Stomach (tissue), 4 donors: Measurements from ENCODE around the gene FOXS1.

Experiments used
- EP300 ChIP-seq: sonication (generic); formaldehyde crosslinking; IDR thresholded peaks from one replicate; pipeline ENCODE4 v1.6.1; 2017; ENCODE audit warnings: antibody characterized with exemption
- POLR2A ChIP-seq, 4 donors: fragments of 450-650 bp; IDR thresholded peaks; one replicate each; pipeline ENCODE4 v1.6.1; 2016; ENCODE audit warnings: antibody characterized with exemption in 4 of 4, control low read depth in 2 of 4, mild to moderate bottlenecking in 1 of 4, moderate library complexity in 1 of 4
- POLR2AphosphoS5 ChIP-seq, 3 donors: sonication (generic); formaldehyde crosslinking; IDR thresholded peaks; one replicate each; pipeline ENCODE4 v1.6.1; 2016; ENCODE audit warnings: antibody characterized with exemption in 3 of 3
- TF ChIP-seq, protein P1 (sequence below), 7 experiments: fragments of 450-650 bp in 4 of 7; fragments of 200-600 bp in 3 of 7; sonication (generic) in 3 of 7; IDR thresholded peaks; one replicate each; pipeline ENCODE4 v1.5.1; 2016 to 2019; ENCODE audit warnings: antibody characterized with exemption in 7 of 7, control low read depth in 2 of 7, mild to moderate bottlenecking in 1 of 7

GRCh38 chr20:31830406-31830981 is 14.9 kb downstream of the FOXS1 start:
- TF ChIP-seq, protein P1, sequence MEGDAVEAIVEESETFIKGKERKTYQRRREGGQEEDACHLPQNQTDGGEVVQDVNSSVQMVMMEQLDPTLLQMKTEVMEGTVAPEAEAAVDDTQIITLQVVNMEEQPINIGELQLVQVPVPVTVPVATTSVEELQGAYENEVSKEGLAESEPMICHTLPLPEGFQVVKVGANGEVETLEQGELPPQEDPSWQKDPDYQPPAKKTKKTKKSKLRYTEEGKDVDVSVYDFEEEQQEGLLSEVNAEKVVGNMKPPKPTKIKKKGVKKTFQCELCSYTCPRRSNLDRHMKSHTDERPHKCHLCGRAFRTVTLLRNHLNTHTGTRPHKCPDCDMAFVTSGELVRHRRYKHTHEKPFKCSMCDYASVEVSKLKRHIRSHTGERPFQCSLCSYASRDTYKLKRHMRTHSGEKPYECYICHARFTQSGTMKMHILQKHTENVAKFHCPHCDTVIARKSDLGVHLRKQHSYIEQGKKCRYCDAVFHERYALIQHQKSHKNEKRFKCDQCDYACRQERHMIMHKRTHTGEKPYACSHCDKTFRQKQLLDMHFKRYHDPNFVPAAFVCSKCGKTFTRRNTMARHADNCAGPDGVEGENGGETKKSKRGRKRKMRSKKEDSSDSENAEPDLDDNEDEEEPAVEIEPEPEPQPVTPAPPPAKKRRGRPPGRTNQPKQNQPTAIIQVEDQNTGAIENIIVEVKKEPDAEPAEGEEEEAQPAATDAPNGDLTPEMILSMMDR (IDR thresholded peaks at IDR 0.05) = no peak
- TF ChIP-seq POLR2A (IDR thresholded peaks at IDR 0.05) (no peak), POLR2AphosphoS5 (IDR thresholded peaks at IDR 0.05) (no peak), EP300 (no peak)
